GM12873 (cell line): ENCODE results near the gene P3H2.
A peak's percentile ranks its signal among the peaks of the same experiment; 100 is the strongest.

Experiments
- TF ChIP-seq, protein P1 (sequence below): IDR thresholded peaks from 2 replicates; pipeline ENCODE4 v1.5.1; 2012; ENCODE audit warnings: low read depth, mild to moderate bottlenecking, moderate library complexity, low read length, control low read depth; ENCODE audit not compliant: insufficient read depth; ENCODE audit errors: missing control alignments

P3H2 gene, protein sequence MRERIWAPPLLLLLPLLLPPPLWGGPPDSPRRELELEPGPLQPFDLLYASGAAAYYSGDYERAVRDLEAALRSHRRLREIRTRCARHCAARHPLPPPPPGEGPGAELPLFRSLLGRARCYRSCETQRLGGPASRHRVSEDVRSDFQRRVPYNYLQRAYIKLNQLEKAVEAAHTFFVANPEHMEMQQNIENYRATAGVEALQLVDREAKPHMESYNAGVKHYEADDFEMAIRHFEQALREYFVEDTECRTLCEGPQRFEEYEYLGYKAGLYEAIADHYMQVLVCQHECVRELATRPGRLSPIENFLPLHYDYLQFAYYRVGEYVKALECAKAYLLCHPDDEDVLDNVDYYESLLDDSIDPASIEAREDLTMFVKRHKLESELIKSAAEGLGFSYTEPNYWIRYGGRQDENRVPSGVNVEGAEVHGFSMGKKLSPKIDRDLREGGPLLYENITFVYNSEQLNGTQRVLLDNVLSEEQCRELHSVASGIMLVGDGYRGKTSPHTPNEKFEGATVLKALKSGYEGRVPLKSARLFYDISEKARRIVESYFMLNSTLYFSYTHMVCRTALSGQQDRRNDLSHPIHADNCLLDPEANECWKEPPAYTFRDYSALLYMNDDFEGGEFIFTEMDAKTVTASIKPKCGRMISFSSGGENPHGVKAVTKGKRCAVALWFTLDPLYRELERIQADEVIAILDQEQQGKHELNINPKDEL

DNA sequence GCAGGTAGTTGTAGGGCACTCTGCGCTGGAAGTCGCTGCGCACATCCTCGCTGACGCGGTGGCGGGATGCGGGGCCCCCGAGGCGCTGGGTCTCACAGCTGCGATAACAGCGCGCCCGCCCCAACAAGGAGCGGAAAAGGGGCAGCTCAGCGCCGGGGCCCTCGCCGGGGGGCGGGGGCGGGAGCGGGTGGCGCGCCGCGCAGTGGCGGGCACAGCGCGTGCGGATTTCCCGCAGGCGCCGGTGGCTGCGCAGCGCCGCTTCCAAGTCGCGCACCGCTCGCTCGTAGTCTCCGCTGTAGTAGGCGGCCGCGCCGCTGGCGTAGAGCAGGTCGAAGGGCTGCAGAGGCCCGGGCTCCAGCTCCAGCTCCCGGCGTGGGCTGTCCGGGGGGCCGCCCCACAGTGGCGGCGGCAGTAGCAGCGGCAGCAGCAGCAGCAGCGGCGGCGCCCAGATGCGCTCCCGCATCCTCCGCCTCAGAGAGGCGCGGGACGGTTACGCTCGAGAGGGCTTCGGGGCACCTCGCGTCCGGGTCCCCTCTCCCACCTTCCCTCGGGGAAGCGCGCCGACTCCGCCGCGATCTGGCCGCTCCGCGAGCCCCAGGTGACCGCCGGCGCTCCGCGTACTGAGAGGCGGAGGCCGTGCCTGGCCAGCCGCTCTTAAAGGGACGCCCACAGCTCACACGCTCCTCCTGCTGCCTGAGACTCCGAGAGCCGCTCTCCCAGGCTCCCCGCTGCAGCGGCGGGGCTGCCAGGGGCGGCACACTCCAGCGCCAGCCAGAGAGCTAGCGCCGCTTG is at the start of gene P3H2:
TSS of gene P3H2 (minus strand) at position 629 of the 792 bp plus-strand sequence. CDS start at position 463, 166 bp downstream.
- TF ChIP-seq, protein P1, sequence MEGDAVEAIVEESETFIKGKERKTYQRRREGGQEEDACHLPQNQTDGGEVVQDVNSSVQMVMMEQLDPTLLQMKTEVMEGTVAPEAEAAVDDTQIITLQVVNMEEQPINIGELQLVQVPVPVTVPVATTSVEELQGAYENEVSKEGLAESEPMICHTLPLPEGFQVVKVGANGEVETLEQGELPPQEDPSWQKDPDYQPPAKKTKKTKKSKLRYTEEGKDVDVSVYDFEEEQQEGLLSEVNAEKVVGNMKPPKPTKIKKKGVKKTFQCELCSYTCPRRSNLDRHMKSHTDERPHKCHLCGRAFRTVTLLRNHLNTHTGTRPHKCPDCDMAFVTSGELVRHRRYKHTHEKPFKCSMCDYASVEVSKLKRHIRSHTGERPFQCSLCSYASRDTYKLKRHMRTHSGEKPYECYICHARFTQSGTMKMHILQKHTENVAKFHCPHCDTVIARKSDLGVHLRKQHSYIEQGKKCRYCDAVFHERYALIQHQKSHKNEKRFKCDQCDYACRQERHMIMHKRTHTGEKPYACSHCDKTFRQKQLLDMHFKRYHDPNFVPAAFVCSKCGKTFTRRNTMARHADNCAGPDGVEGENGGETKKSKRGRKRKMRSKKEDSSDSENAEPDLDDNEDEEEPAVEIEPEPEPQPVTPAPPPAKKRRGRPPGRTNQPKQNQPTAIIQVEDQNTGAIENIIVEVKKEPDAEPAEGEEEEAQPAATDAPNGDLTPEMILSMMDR = peak; percentile 44

DNA sequence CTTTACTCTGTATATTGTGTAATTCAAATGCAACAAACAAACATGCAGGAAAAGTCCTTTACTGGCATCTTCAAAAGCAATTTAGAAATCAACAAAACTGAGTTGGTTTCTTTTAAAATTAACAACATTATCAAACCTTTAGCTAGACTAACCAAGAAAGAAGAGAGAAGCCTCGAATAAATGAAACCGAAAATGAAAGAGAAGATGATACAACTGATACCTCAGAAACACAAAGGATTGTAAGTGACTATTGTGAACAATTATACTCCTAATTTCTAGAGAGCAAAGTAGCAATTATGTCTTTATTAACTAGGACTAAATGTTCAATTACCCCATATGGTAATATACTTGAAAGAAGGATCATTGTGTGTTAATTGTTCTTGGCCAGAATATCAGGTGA is 49.2 kb upstream of the P3H2 start:
- TF ChIP-seq, protein P1 = no peak

DNA sequence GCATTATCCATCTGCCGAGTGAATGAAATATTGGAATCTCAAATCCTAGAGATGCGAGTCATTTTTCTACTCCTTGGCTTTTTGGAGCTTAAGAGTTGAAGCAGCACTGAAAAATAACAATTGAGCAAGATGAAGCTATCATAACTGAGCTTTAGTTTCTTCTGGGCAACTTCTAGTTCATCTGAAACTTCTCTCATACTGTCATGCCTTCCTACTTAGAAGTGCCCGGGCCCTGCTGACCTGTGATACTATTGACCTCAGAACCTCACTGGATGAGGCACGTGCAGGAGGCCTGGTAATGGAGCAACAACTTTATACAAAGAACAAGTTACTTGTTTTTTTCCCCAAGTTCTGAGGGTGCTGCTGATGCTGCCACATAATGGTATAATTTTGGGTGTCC is 48.5 kb upstream of the P3H2 start:
- TF ChIP-seq, protein P1 = no peak

DNA sequence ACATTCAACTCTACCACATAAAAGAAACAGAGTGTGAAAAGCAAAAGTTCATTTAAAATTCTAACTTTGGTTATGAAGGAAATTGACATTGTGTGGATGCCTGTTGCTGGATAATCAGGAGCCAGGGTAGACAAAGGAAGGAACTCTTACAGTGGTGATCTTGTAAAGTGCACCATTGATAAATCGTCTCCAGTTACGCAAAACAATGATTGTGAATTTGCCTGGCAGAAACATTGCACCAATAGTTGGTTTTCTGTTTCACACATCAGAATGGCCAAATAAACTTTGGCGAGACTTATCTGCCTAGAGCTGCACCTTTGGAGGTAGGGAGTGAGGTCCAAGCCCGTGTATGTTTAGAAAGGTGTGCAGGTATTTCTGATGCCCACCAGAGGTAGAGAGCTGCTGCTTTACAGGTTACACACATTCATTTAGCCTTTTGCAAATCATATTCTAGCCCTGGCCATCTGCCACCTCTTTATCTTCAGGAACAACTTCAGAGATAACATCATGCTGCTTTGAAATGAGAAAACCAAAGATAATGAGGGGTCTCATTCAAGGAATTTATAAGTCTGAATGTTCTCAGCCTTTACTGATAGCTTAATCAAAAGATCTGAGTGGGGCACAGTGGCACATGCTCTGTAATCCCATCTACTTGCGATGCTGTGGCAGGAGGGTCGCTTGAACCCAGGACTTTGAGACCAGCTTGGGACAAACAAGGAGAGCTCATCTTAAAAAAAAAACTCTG is 47.4 kb upstream of the P3H2 start:
- TF ChIP-seq, protein P1 = no peak

DNA sequence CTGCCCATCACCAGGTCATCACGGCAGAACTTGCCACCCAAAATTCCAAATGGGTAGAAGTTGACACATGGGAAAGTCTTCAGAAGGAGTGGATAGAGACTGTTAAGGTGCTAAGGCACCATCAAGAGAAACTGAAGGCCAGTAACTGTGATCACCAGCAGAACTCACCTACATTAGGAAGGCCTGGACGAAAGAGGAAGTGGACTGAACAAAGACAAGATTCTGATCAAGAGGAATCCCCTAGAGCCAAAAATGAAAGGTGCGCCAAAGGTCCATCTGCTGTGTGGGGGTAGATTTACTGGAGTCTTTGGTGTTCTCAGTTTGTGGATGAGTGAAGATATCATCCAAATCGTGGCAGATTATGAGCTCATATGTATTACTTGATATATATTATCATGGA is 46.3 kb upstream of the P3H2 start:
- TF ChIP-seq, protein P1 = no peak

DNA sequence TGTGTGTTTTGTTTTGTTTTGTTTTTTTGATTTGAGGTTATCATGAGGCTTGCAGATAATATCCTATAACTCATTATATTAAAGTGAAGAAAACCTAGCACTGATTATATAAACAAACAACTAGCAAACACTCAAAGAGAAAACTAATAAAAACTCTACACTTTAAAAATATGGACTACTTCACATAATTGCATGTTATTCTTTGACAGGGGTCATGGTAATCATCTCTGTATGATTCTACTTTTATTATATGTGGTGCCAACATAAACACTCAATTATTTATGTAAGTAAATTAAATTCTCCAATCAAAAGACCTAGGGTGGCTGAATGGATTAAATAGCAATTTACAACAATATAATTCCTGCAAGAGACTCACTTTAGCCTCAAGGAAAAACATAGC is 44.6 kb upstream of the P3H2 start:
- TF ChIP-seq, protein P1 = no peak
